SH-SY5Y (cell line): ENCODE results near the gene CRELD2.

ENCODE experiments used
- GATA2 ChIP-seq: IDR thresholded peaks from 2 replicates; pipeline ENCODE4 v1.6.1; 2011; ENCODE audit warnings: mild to moderate bottlenecking, low read depth, low read length
- GATA3 ChIP-seq: IDR thresholded peaks from 2 replicates; pipeline ENCODE4 v1.6.1; 2011; ENCODE audit warnings: low read depth, mild to moderate bottlenecking, low read length, moderate library complexity

- TF ChIP-seq GATA2, result no peak
- TF ChIP-seq GATA3, result no peak
Observed at GRCh38 chr22:49957826-49958365, 39.5 kb downstream of the CRELD2 start.
